ENCODE results near the gene MAG. TPM values are rescaled to one million over a fixed set of nuclear protein-coding genes. Genes with fewer than 3 reads are reported as not detected.

The MAG gene
- total and polyA plus RNA-seq, 9 of the 15 experiments (the other 6 are each of a cell fraction or from before 2014, with no cell fraction given), result 0.11 to 10.0 (median 1.6) TPM

DNA sequence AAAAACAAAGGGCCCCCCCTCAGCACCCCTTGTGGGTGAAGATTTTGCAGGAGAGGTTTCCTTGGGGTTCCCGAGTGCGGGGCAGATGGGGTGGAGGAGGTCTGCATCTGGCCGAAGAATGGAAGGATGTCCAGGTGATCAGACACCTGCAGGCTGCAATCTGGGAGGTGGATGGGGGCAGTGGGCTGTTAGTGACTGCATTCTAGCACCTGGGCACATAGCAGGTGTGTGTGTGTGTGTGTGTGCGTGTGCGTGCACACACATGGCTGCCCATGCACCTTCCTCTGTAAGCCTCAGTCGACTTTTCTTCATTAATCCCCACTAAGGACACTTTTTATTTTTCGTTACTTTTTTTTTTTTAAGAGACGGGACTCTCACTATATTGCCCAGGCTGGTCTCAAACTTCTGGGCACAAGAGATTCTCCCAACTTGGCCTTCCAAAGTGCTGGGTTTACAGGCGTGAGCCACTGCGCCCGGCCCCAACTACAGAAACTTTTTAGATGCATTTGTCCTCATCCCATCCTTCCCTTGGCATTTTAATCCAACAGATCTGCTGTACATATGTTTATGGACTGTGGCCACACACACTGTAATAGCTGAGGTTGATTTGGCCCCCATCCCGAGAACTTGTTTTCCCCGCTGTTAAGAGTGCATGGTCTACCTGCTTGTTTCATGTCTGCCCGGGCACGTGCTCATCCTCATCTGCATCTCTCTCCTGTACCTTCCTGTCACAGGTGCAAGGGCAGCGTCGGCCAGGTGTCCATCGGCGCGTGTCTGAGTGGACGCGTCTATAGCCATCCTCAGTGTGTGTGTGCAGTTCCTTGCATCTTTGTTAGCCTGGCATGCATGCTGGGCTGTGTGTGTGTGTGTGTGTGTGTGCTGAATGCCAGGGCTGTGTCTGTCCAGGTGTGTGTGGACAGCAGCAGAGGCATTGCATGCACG is 731 bp downstream of the MAG start:
- ATAC-seq (no peak), FAIRE-seq (no peak), DNase-seq (ENCODE audit: extremely low read depth in 1 of 4, low spot score in 3 of 4) (no peak)
- in situ Hi-C loops (cut with MboI), result no loop called here
- no peak overlapping the region for H3K4me3 ChIP-seq
- H2AFZ ChIP-seq (ENCODE audit: low read depth, low read length), result no peak overlapping the region
- H3K79me2 ChIP-seq (ENCODE audit: control insufficient read depth, insufficient read depth, low read length), result no peaks in the 10 kb centered on the region
- no peaks in the 10 kb centered on the region for H3K9me3 ChIP-seq (replicated peaks; ENCODE audit: control insufficient read depth, insufficient read depth, low read depth, low read length)
- no peak overlapping the region for H3K27ac ChIP-seq (ENCODE audit: extremely low read depth, low read depth, low read length)
- TF ChIP-seq XRCC4 (IDR thresholded peaks at IDR 0.05; ENCODE audit: extremely low read depth, insufficient read depth, insufficient read length), result no peak
- TF ChIP-seq ZEB2 (IDR thresholded peaks at IDR 0.05), result 0 out of 2 replicates have a peak, but pooled peaks have one; percentile 13
- peaks cover 6% of the 10 kb centered on the region for H3K9me1 ChIP-seq (ENCODE audit: control insufficient read depth, insufficient read depth, low read length)
- BruUV-seq (replicated peaks), result no TSS peak
- POLR2A ChIA-PET, result interaction anchor here (0.5 to 1.3 kb wide), 2 partner anchors 16 to 228 kb away, joined by 3 to 10 read pairs; no protein-coding TSS in a partner anchor
- WGBS (ENCODE audit: insufficient coverage, low coverage, missing lambda C conversion rate), result 28% methylated on average over 23 of the region's 23 CpGs
- H3K36me3 ChIP-seq (ENCODE audit: control insufficient read depth, insufficient read depth, low read length), result no peaks in the 10 kb centered on the region
- H4K20me1 ChIP-seq (replicated peaks; ENCODE audit: control insufficient read depth, insufficient read depth, low read length), result no peaks in the 10 kb centered on the region
- peaks cover 23 to 55% of the 10 kb centered on the region in 2 experiments; a peak in 4 of 5 replicates for H3K4me1 ChIP-seq (replicated peaks in 1 of 2; ENCODE audit: control insufficient read depth in 2 of 2, insufficient read depth in 2 of 2, low read length in 2 of 2)
- peaks cover 2 to 12% of the 10 kb centered on the region in 2 experiments; a peak in 3 of 5 replicates for H3K27me3 ChIP-seq (ENCODE audit: control insufficient read depth in 2 of 2, insufficient read depth in 2 of 2, low read length in 2 of 2)
- H3K4me2 ChIP-seq (ENCODE audit: insufficient read depth, low read length), result no peak overlapping the region
- CTCF ChIA-PET (ENCODE audit: low intra/inter-chr PET ratio), result no interaction called here
- 0 out of 4 replicates have a peak overlapping the region, but pooled peaks of 1 of the 2 experiments have one; percentile 23 for H3K9ac ChIP-seq (ENCODE audit: insufficient read depth in 1 of 2, low read depth in 2 of 2, low read length in 2 of 2)
- intact Hi-C loops (cut with micrococcal nuclease), result no loop called here

- Histone ChIP-seq H3K4me2 (ENCODE audit: insufficient read depth, low read length) (no peak overlapping the region), H3K9ac (ENCODE audit: insufficient read depth in 1 of 2, low read depth in 2 of 2, low read length in 2 of 2) (no peak overlapping the region), H3K79me2 (ENCODE audit: control insufficient read depth, insufficient read depth, low read length) (no peaks in the 10 kb centered on the region), H2AFZ (ENCODE audit: low read depth, low read length) (no peak overlapping the region), H4K20me1 (replicated peaks; ENCODE audit: control insufficient read depth, insufficient read depth, low read length) (no peaks in the 10 kb centered on the region), H3K36me3 (ENCODE audit: control insufficient read depth, insufficient read depth, low read length) (no peaks in the 10 kb centered on the region), H3K9me3 (replicated peaks; ENCODE audit: control insufficient read depth, insufficient read depth, low read depth, low read length) (no peaks in the 10 kb centered on the region), H3K27ac (ENCODE audit: extremely low read depth, low read depth, low read length) (no peak overlapping the region), H3K4me1 (replicated peaks in 1 of 2; ENCODE audit: control insufficient read depth in 2 of 2, insufficient read depth in 2 of 2, low read length in 2 of 2) (peaks cover 29 to 62% of the 10 kb centered on the region in 2 experiments; a peak in 4 of 5 replicates), H3K27me3 (ENCODE audit: control insufficient read depth in 2 of 2, insufficient read depth in 2 of 2, low read length in 2 of 2) (peaks cover 2 to 12% of the 10 kb centered on the region in 2 experiments; a peak in 3 of 5 replicates), H3K9me1 (ENCODE audit: control insufficient read depth, insufficient read depth, low read length) (peaks cover 6% of the 10 kb centered on the region), H3K4me3 (no peak overlapping the region)
- 12% methylated on average over 7 of the region's 7 CpGs for WGBS (ENCODE audit: insufficient coverage, low coverage, missing lambda C conversion rate)
- FAIRE-seq (no peak), ATAC-seq (peak; percentile 18; the same call in 1 of the 3 replicates), DNase-seq (ENCODE audit: extremely low read depth in 1 of 4, low spot score in 3 of 4) (no peak)
- no TSS peak for BruUV-seq (replicated peaks)
- ChIA-PET POLR2A (no interaction called here), CTCF (ENCODE audit: low intra/inter-chr PET ratio) (no interaction called here)
- in situ Hi-C loops (cut with MboI), result no loop called here
- intact Hi-C loops (cut with micrococcal nuclease), result no loop called here
- TF ChIP-seq POLR2AphosphoS2 (IDR thresholded peaks at IDR 0.05; ENCODE audit: low read length), result no peak
- TF ChIP-seq ZNF398 (CRISPR knock-in tag; IDR thresholded peaks at IDR 0.05), result no peak
- TF ChIP-seq ZNF518B (CRISPR knock-in tag; IDR thresholded peaks at IDR 0.05), result no peak
- no peak for TF ChIP-seq RBM15 (IDR thresholded peaks at IDR 0.05; ENCODE audit: insufficient read depth, low read length)
- TF ChIP-seq ERF (CRISPR knock-in tag; IDR thresholded peaks at IDR 0.05), result no peak
- TF ChIP-seq SUPT5H (IDR thresholded peaks at IDR 0.05), result no peak
- no peak for TF ChIP-seq KLF1 (tag; IDR thresholded peaks at IDR 0.05)
- TF ChIP-seq PRMT5 (CRISPR knock-in tag; IDR thresholded peaks at IDR 0.05), result no peak
Measured at GRCh38 chr19:35293363-35293739, 1.4 kb downstream of the MAG start.

All from K562 (cell line).